Measurements from ENCODE around the gene ANKRD29.

The ANKRD29 gene

GRCh38 chr18:23572012-23572411 lies 90.7 kb downstream of the ANKRD29 start:
- TF ChIP-seq EP300 (IDR thresholded peaks at IDR 0.05; ENCODE audit: borderline replicate concordance), result no peak
- TF ChIP-seq TEAD4 (IDR thresholded peaks at IDR 0.05), result no peak
- TF ChIP-seq FOXM1 (IDR thresholded peaks at IDR 0.05; ENCODE audit: borderline replicate concordance, low read depth), result no peak
- no peak for TF ChIP-seq CEBPB (IDR thresholded peaks at IDR 0.05)
- no peak for TF ChIP-seq YY1 (IDR thresholded peaks at IDR 0.05; ENCODE audit: low read depth)
- TF ChIP-seq MAX (IDR thresholded peaks at IDR 0.05), result no peak
- TF ChIP-seq ZBTB7A (IDR thresholded peaks at IDR 0.05; ENCODE audit: low read depth), result no peak
- no peak for TF ChIP-seq RAD21 (IDR thresholded peaks at IDR 0.05; ENCODE audit: low read depth)
- TF ChIP-seq EGR1 (IDR thresholded peaks at IDR 0.05), result no peak
- TF ChIP-seq TAF1 (IDR thresholded peaks at IDR 0.05; ENCODE audit: low read depth), result no peak
- TF ChIP-seq REST (IDR thresholded peaks at IDR 0.05; ENCODE audit: low read depth), result no peak
- TF ChIP-seq USF1 (IDR thresholded peaks at IDR 0.05), result no peak
- no peak for TF ChIP-seq NFIC (IDR thresholded peaks at IDR 0.05)
- TF ChIP-seq TCF12 (IDR thresholded peaks at IDR 0.05; ENCODE audit: low read depth), result no peak
- no peak for TF ChIP-seq CREB1 (IDR thresholded peaks at IDR 0.05; ENCODE audit: low read depth)

- TF ChIP-seq EGR1 (IDR thresholded peaks at IDR 0.05) (no peak), TCF12 (IDR thresholded peaks at IDR 0.05; ENCODE audit: low read depth) (no peak), MAX (IDR thresholded peaks at IDR 0.05) (no peak), TEAD4 (IDR thresholded peaks at IDR 0.05) (no peak), ZBTB7A (IDR thresholded peaks at IDR 0.05; ENCODE audit: low read depth) (no peak), CREB1 (IDR thresholded peaks at IDR 0.05; ENCODE audit: low read depth) (no peak), NFIC (IDR thresholded peaks at IDR 0.05) (no peak), RAD21 (IDR thresholded peaks at IDR 0.05; ENCODE audit: low read depth) (no peak), EP300 (IDR thresholded peaks at IDR 0.05; ENCODE audit: borderline replicate concordance) (no peak)
Measured at GRCh38 chr18:23570912-23571504, 91.7 kb downstream of the ANKRD29 start.

- TF ChIP-seq CEBPB (IDR thresholded peaks at IDR 0.05) (no peak), TEAD4 (IDR thresholded peaks at IDR 0.05) (no peak), REST (IDR thresholded peaks at IDR 0.05; ENCODE audit: low read depth) (no peak), YY1 (IDR thresholded peaks at IDR 0.05; ENCODE audit: low read depth) (no peak), EP300 (IDR thresholded peaks at IDR 0.05; ENCODE audit: borderline replicate concordance) (no peak), NFIC (IDR thresholded peaks at IDR 0.05) (no peak), EGR1 (IDR thresholded peaks at IDR 0.05) (no peak), FOXM1 (IDR thresholded peaks at IDR 0.05; ENCODE audit: borderline replicate concordance, low read depth) (no peak), TAF1 (IDR thresholded peaks at IDR 0.05; ENCODE audit: low read depth) (no peak), MAX (IDR thresholded peaks at IDR 0.05) (no peak), TCF12 (IDR thresholded peaks at IDR 0.05; ENCODE audit: low read depth) (no peak), RAD21 (IDR thresholded peaks at IDR 0.05; ENCODE audit: low read depth) (no peak), CREB1 (IDR thresholded peaks at IDR 0.05; ENCODE audit: low read depth) (no peak), ZBTB7A (IDR thresholded peaks at IDR 0.05; ENCODE audit: low read depth) (no peak), USF1 (IDR thresholded peaks at IDR 0.05) (no peak)
Measured at GRCh38 chr18:23569299-23570063, 93.2 kb downstream of the ANKRD29 start.

GRCh38 chr18:23568281-23569138 lies 94.2 kb downstream of the ANKRD29 start:
- TF ChIP-seq FOXM1 (IDR thresholded peaks at IDR 0.05; ENCODE audit: borderline replicate concordance, low read depth) (no peak), EP300 (IDR thresholded peaks at IDR 0.05; ENCODE audit: borderline replicate concordance) (no peak), NFIC (IDR thresholded peaks at IDR 0.05) (no peak), REST (IDR thresholded peaks at IDR 0.05; ENCODE audit: low read depth) (no peak), CREB1 (IDR thresholded peaks at IDR 0.05; ENCODE audit: low read depth) (no peak), YY1 (IDR thresholded peaks at IDR 0.05; ENCODE audit: low read depth) (no peak), RAD21 (IDR thresholded peaks at IDR 0.05; ENCODE audit: low read depth) (no peak), TCF12 (IDR thresholded peaks at IDR 0.05; ENCODE audit: low read depth) (no peak), MAX (IDR thresholded peaks at IDR 0.05) (no peak), CEBPB (IDR thresholded peaks at IDR 0.05) (no peak), ZBTB7A (IDR thresholded peaks at IDR 0.05; ENCODE audit: low read depth) (no peak)
